HG03460 (cell line): ENCODE results near the gene PSMB1.
"Not testable (repeated sequence)": the region's sequence is repeated elsewhere in the genome, so short reads cannot be mapped to it uniquely, and the experiment has no call there.

ENCODE experiments used
- ATAC-seq: cut with Tn5 transposase; IDR thresholded peaks from one replicate; pipeline ENCODE4 v1.9.1; 2021; ENCODE audit not compliant: unreplicated experiment

Gene PSMB1

GRCh38 chr6:170536671-170537070 lies 16.4 kb downstream of the PSMB1 start:
- ATAC-seq: no peak

DNA sequence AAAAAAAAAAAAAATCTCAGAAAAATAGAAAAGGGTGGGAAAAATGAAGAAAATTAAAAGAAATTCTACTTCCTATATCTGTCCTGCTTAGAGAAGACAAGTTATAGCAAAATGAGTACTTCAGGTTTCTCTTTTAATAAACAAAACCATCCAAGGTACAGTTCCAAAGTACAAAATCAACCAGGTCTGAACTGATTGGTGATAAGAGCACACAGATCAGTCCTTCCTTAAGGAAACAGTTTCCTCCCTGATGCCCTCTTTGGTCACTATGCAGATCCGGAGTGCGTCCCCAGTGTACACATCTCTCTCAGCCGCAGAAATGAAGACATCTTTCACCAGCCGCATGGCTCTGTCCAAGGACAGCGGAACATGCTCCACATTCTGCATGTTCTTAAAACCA lies 18.1 kb downstream of the PSMB1 start:
- no peak for ATAC-seq

DNA sequence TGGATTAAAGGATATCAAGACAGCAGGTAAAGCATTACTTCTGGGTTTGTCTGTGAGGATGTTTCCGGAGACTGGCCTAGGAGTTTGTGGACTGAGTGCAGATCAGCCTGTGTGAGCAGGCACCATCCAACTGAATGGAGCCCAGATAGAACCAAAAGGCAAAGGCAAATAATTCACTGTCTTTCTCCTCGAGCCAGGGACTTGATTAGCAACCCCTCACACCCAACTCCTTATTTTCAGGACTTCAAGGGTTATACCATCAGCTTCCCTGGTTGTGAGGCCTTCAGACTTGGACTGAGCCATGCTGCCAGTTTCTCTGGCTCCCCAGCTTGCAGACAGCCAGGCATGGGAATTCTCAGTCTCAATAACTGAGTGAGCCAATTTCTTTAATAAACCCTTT lies 19.3 kb downstream of the PSMB1 start:
- no peak for ATAC-seq

DNA sequence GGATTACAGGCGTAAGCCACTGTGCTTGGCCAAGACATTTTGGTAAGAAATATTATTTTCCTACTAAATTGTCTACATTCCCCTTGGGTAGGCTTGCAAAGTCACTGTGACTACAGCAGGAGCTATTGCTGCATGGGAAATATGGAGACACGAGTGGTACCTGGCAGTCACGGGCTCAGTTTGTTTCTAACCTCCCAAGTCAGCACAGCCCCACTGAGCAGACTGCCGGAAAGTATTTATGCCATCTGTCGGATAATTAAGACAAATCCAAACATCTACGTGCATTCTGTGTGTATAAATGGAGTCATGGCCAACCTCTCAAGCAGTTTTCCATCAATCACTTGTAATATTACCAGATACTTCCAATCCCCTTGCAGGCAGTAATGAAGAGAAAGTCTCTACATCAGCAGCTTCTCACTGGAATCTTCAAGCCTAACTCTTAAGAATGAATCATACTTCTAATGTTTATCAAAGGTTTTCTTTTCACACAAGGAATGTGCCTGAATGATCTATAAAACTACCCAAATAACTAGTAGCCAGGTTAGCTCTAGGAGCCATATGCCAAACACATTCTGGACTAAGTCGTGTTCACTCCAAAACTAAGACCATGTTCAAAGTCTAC lies 20.1 kb downstream of the PSMB1 start:
- no peak for ATAC-seq

GRCh38 chr6:170529839-170530469 lies 23.2 kb downstream of the PSMB1 start:
- ATAC-seq: peak; percentile 84

- ATAC-seq: not testable (repeated sequence)
Measured at GRCh38 chr6:170527995-170528394, 25.1 kb downstream of the PSMB1 start.

DNA sequence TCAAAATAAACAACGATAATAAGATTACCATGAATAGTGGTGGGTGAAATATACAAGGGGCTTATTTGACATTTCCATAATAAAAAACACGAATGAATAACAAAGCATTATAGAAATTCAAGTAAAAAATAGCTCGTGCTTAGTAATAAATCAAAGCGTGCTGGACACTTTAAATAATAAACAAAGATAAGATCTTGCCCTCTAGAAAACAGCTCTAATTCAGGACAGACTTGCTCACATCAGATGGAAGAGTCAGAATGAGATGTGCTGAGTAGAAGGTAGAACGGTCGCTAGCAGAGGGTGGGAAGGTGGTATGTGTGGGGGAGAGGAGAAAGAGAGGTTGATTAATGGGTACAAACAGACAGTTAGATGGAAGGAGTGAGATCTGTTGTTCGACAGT lies 27.3 kb downstream of the PSMB1 start:
- ATAC-seq: no peak

- ATAC-seq: no peak
Measured at GRCh38 chr6:170524172-170524502, 29.0 kb downstream of the PSMB1 start.

- ATAC-seq: no peak
Measured at GRCh38 chr6:170523256-170524171, 29.6 kb downstream of the PSMB1 start.

DNA sequence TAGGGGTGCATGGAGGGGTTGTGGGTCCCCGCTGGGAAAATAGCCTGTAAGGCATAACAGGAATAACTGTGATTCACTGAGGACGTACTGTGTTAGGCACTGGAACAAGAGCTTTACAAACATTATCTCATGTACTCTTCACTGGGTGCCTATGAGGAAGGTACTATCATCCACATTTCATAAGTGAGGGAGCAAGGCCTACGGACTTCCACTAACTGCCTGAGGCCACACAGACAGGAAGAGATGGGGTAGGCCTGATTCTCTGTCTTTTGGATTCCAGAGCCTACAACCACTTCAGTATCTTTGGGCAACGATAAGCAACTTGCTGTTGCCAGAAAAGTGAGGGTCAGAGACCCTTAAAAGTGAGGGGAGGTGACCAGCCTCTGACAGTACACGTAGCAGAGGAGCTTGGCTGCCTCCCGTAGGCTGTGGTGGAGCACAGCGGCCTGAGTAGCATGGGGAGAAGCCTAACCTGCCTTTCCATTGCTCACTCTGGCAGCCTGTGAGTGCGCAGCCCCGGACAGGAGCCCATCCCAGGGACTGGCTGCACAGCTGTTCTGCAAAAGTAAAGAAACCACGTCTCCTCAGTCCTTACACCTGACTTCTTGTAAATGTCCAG lies 30.4 kb downstream of the PSMB1 start:
- ATAC-seq: no peak

DNA sequence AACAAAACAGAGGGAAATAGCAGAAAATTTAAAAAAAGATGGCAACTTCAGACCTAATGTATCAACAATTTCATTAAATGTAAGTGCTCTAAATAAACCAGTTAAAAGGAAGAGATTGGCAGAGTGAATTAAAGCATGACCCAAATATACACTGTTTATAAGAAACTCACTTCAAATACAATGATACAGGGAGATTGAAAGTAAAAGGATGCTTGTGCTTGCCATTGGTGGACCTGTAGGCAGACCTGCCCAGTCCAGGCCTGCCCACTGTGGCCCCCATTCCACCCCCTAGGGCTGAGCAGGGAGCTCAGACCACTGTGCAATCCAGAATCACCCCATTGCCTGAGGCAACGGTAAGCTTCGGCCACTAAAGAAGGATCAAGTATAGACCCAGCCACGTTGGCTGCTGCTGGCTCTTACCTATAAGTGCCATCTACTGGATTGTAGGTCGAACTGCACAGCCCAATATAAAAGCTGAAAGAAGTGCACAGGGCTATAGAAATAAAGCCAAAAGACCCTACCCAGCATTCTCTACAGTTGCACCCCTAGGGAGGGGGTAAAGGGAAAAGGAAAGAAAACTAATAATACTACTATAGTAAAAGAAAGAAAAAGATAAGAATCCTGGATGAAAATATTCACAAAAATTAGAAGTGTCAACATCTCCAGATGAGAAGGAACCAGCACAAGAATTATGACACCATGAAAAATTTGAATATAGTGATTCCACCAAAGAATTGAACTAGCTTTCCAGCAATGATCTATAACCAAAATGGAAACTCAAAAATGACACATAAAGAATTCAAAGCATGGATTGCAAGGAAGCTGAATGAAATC lies 36.1 kb downstream of the PSMB1 start:
- peak; percentile 98 for ATAC-seq

DNA sequence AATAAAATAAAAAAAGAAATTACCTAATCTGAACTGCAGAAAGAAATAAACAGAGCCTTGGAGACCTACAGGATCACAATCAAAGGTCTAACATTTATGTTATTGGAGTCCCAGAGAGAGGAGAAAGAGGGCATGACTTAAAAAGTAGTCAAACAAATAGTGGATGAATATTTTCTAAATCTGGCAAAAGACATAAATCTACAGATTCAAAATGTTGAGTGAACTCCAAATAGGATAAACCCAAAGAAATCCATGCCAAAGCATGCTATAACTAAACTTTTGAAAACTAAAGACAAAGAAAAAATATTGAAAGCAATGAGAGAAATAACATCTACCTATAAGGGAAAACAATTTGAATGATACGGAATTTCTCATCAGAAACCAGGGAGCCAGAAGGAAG lies 38.2 kb downstream of the PSMB1 start:
- ATAC-seq: no peak

GRCh38 chr6:170512249-170512648 lies 40.9 kb downstream of the PSMB1 start:
- no peak for ATAC-seq

DNA sequence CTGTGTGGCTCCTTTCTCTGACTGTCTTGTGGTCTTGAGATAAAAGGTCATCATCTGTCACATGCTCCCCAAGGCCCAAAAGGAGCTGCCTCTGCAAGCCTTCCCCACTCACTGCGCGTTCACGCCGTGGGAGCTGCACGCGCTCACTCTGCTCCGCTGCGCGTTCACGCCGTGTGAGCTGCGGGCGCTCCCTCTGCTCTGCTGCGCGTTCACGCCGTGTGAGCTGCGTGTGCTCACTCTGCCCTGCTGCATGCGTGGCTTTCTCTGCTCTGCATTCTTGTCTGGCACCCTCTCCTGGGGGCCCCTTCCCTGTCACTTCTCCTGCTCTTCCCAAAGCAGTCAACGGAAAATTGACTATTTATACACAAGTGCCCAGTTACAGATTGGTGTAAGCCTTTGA lies 42.5 kb downstream of the PSMB1 start:
- no peak for ATAC-seq

DNA sequence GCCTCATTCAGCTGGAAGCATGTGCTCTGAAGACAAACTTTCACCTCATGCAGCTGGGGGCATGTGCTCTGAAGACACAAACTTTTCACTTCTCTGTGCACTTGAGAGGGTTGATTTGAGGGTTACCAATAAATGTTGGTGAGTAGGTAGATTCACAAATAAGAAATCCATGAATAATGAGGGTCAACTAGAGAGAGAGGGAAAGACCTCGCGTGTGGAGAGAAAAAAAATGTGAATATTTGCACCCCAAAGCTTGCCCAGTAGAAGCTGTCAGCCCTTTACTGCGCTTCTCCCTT lies 43.4 kb downstream of the PSMB1 start:
- no peak for ATAC-seq

DNA sequence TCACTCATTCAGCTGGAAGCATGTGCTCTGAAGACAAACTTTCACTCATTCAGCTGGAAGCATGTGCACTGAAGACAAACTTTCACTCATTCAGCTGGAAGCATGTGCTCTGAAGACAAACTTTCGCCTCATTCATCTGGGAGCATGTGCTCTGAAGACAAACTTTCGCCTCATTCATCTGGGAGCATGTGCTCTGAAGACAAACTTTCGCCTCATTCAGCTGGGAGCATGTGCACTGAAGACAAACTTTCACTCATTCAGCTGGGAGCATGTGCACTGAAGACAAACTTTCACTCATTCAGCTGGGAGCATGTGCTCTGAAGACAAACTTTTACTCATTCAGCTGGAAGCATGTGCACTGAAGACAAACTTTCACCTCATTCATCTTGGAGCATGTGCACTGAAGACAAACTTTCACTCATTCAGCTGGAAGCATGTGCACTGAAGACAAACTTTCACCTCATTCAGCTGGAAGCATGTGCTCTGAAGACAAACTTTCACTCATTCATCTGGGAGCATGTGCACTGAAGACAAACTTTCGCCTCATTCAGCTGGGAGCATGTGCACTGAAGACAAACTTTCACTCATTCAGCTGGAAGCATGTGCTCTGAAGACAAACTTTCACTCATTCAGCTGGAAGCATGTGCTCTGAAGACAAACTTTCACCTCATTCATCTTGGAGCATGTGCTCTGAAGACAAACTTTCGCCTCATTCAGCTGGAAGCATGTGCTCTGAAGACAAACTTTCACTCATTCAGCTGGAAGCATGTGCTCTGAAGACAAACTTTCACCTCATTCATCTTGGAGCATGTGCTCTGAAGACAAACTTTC lies 44.0 kb downstream of the PSMB1 start:
- ATAC-seq: not testable (repeated sequence)

DNA sequence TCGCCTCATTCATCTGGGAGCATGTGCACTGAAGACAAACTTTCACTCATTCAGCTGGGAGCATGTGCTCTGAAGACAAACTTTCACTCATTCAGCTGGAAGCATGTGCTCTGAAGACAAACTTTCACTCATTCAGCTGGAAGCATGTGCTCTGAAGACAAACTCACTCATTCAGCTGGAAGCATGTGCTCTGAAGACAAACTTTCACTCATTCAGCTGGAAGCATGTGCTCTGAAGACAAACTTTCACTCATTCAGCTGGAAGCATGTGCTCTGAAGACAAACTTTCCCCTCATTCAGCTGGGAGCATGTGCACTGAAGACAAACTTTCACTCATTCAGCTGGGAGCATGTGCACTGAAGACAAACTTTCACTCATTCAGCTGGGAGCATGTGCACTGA lies 44.8 kb downstream of the PSMB1 start:
- not testable (repeated sequence) for ATAC-seq

GRCh38 chr6:170507728-170508127 lies 45.4 kb downstream of the PSMB1 start:
- ATAC-seq: not testable (repeated sequence)

DNA sequence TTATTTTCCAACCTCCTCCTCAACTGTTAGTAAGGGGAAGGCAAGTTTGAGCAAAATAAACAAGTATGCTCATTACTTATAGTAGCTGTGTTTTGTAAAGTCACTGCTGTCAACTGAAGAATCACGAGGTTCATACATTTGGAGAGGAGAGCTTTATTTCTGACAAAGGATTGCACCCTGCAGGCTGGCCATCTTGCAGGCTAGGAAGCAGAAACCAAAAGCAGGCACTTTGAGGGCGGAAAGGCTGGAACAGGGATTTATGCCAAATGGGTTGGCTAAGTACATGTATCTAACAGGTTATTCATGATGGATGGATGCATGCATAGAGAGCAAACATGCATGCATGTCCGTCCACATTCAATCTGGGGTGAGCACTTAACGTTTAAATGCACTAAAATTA lies 46.7 kb downstream of the PSMB1 start:
- no peak for ATAC-seq

DNA sequence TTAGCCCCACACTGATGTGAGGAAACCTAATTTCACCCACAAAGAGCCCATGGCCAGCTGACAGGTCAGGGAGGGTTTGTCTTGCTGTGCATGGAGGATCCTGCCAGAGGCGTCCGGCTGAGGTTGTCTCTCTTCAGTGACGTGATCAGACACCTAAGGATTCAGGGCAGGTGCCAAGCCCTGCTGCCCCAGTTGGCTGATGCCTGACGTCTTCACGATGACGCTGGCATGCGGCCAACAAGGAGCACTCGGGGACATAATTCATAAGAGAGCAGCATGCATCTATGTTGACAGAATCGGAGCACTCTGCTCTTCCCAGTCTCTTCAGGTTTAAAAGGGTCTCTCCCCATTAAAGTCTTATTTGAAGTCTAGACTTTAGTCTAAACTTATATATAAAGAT lies 47.8 kb downstream of the PSMB1 start:
- no peak for ATAC-seq
